Sigmoid colon (tissue), 7 donors: Measurements from ENCODE around the gene ECI1. TPM values are rescaled to one million over a fixed set of nuclear protein-coding genes. Genes with fewer than 3 reads are reported as not detected.

Source experiments
- DNase-seq: peaks from one replicate; pipeline ENCODE4 v3.0.0-alpha.2; 2019
- H3K27ac ChIP-seq, 4 donors: fragments of 200-600 bp; sonication (generic); one replicate each; pipeline ENCODE4 v1.5.1; 2016 to 2019; ENCODE audit warnings: mild to moderate bottlenecking in 1 of 4
- H3K27me3 ChIP-seq, 3 donors: fragments of 200-600 bp; sonication (generic); one replicate each; pipeline ENCODE4 v1.5.1; 2019; ENCODE audit warnings: mild to moderate bottlenecking in 1 of 3
- H3K36me3 ChIP-seq, 4 donors: fragments of 200-600 bp; sonication (generic); one replicate each; pipeline ENCODE4 v1.5.1; 2016 to 2019
- H3K4me1 ChIP-seq, 4 donors: fragments of 200-600 bp; sonication (generic); one replicate each; pipeline ENCODE4 v1.5.1; 2017 to 2019
- H3K4me3 ChIP-seq, 4 donors: fragments of 200-600 bp; sonication (generic); one replicate each; pipeline ENCODE4 v1.5.1; 2017 to 2019; ENCODE audit warnings: mild to moderate bottlenecking in 2 of 4, moderate library complexity in 1 of 4
- H3K9me3 ChIP-seq, 4 donors: fragments of 200-600 bp in 3 of 4; sonication (generic) in 3 of 4; one replicate each; pipeline versions ENCODE4 v1.5.1 to v1.6.1; 2013 to 2019
- CTCF ChIP-seq, 4 experiments: fragments of 450-650 bp in 3 of 4; fragments of 200-600 bp in 1 of 4; IDR thresholded peaks; one replicate each; pipeline ENCODE4 v1.5.1; 2016 to 2019; ENCODE audit warnings: antibody characterized with exemption in 4 of 4, mild to moderate bottlenecking in 3 of 4, moderate library complexity in 2 of 4
- EP300 ChIP-seq, 4 donors: sonication (generic); formaldehyde crosslinking; IDR thresholded peaks; one replicate each; pipeline ENCODE4 v1.6.1; 2017; ENCODE audit warnings: antibody characterized with exemption in 4 of 4
- POLR2A ChIP-seq, 2 donors: fragments of 450-650 bp; IDR thresholded peaks; one replicate each; pipeline ENCODE4 v1.6.1; 2016; ENCODE audit warnings: antibody characterized with exemption in 2 of 2, mild to moderate bottlenecking in 2 of 2, moderate library complexity in 2 of 2
- POLR2AphosphoS5 ChIP-seq, 4 donors: sonication (generic); formaldehyde crosslinking; IDR thresholded peaks; one replicate each; pipeline ENCODE4 v1.6.1; 2017; ENCODE audit warnings: antibody characterized with exemption in 4 of 4
- WGBS, 2 donors: extraction: QIAGEN DNeasy Blood & Tissue Kit; methylation state at CpG; one replicate each; pipeline ENCODE4 v1.1.7; 2013; 5-methylcytosine and 5-hydroxymethylcytosine counted together
- intact Hi-C: fragments of 100-400 bp; cut with DNase I; formaldehyde crosslinking; loops from one replicate; pipeline ENCODE4 v1.15.1; 2023
- polyA plus RNA-seq, 3 donors: library from polyadenylated mRNA; stranded (reverse); fragments of 200-250 nt; gene quantifications; one replicate each; pipeline ENCODE4 v1.2.3, GENCODE V29; 2013
- total RNA-seq, 4 donors: library from RNA; depleted of rRNA; stranded (reverse); fragments of >200 nt; gene quantifications; one replicate each; pipeline ENCODE4 v1.1.0, GENCODE V29; 2016
- donor health status: healthy with polysubstance abuse.
- donor health status: Bipolar disorder and iron deficiency.
- donor health status: healthy.

ECI1 gene
- total and polyA plus RNA-seq, 7 donors = 50.2 to 136 (median 84.8) TPM

GRCh38 chr16:2289282-2289681 is 37.9 kb upstream of the ECI1 start:
- intact Hi-C loops = no loop called here
- peaks cover 0 to 82% (median 6%) of the 10 kb centered on the region in 4 donors for H3K36me3 ChIP-seq
- no peaks in the 10 kb centered on the region for H3K27me3 ChIP-seq

GRCh38 chr16:2288726-2289125 is 37.3 kb upstream of the ECI1 start:
- H3K36me3 ChIP-seq = peaks cover 0 to 87% (median 7%) of the 10 kb centered on the region in 4 donors
- no peak for TF ChIP-seq POLR2AphosphoS5 (IDR thresholded peaks at IDR 0.05)
- no peak for TF ChIP-seq CTCF (IDR thresholded peaks at IDR 0.05)
- no peak for TF ChIP-seq EP300 (IDR thresholded peaks at IDR 0.05)
- TF ChIP-seq POLR2A (IDR thresholded peaks at IDR 0.05) = no peak

More at GRCh38 chr16:2289282-2289681, 37.9 kb upstream of the ECI1 start:
- H3K27ac ChIP-seq = no peak overlapping the region
- no peaks in the 10 kb centered on the region for H3K9me3 ChIP-seq
- 94 to 95% methylated on average over 23 of the region's 23 CpGs for WGBS, 2 donors
- no peaks in the 10 kb centered on the region for H3K4me1 ChIP-seq
- TF ChIP-seq POLR2A (IDR thresholded peaks at IDR 0.05) = no peak
- H3K4me3 ChIP-seq = no peak overlapping the region
- DNase-seq = no peak

GRCh38 chr16:2287916-2288547 is 36.6 kb upstream of the ECI1 start:
- H3K9me3 ChIP-seq = no peaks in the 10 kb centered on the region
- no peaks in the 10 kb centered on the region for H3K27me3 ChIP-seq
- TF ChIP-seq POLR2A (IDR thresholded peaks at IDR 0.05) = no peak
- 86 to 92% methylated on average over 35 of the region's 35 CpGs for WGBS, 2 donors
- H3K36me3 ChIP-seq = peaks cover 0 to 91% (median 7%) of the 10 kb centered on the region in 4 donors
- no peaks in the 10 kb centered on the region for H3K4me1 ChIP-seq
- no peak overlapping the region for H3K27ac ChIP-seq
- H3K4me3 ChIP-seq = no peak overlapping the region
- intact Hi-C loops = no loop called here
- DNase-seq = no peak

More at GRCh38 chr16:2288726-2289125, 37.3 kb upstream of the ECI1 start:
- Histone ChIP-seq H3K9me3 (no peaks in the 10 kb centered on the region), H3K27ac (no peak overlapping the region), H3K4me1 (no peaks in the 10 kb centered on the region), H3K27me3 (no peaks in the 10 kb centered on the region), H3K4me3 (no peak overlapping the region)
- intact Hi-C loops = no loop called here
- WGBS, 2 donors = 62 to 69% methylated on average over 8 of the region's 8 CpGs
- DNase-seq = no peak

DNA sequence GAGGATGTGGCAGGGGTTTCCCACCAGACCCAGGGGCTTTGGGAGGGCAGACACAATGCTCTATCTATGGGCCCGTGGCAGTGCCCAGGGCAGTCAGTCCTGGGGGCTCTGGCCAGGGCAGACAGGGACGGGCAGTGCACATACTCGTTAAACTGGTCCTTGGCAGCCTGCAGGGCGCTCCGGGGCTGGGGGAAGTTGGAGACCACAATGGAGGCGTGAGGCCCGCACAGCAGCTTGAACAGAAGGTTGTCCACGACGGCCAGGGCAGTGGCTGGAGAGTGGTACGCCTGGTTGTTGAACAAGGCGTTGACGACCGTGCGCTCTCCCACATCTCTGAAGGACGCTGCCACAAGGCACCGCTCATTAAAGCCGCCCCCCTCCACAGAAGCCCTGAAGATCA is 35.2 kb upstream of the ECI1 start:
- Histone ChIP-seq H3K4me1 (no peaks in the 10 kb centered on the region), H3K27me3 (no peaks in the 10 kb centered on the region), H3K27ac (no peak overlapping the region), H3K9me3 (no peaks in the 10 kb centered on the region), H3K4me3 (no peak overlapping the region), H3K36me3 (peaks cover 0 to 81% (median 5%) of the 10 kb centered on the region in 4 donors)
- DNase-seq = no peak
- intact Hi-C loops = no loop called here
- 89 to 91% methylated on average over 17 of the region's 17 CpGs for WGBS, 2 donors
- TF ChIP-seq POLR2AphosphoS5 (IDR thresholded peaks at IDR 0.05) (no peak), CTCF (IDR thresholded peaks at IDR 0.05) (no peak), EP300 (IDR thresholded peaks at IDR 0.05) (no peak), POLR2A (IDR thresholded peaks at IDR 0.05) (no peak)

DNA sequence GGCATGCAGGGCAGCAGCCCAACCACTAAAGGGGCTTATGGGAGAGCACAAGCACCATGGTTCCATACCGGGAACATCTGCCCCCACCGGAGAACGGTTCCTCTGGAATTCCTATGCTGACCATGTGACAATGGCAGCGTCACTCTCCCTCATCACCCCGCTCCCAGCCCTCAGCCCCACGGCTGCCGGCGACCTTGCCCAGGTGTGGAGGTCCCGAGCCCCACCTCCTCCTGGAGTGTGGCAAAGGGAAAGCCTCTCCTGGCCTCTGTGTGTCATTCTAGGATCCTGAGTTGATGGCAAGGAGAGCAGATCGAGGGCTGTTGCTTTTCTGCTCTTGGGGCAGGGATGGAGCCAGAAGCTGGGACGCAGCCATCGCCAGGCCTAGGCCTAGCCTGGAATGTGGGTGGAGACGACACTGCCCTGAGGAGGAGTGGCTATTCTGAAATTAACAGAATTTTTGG is 34.4 kb upstream of the ECI1 start:
- intact Hi-C loops = no loop called here
- TF ChIP-seq CTCF (IDR thresholded peaks at IDR 0.05) = no peak
- TF ChIP-seq POLR2A (IDR thresholded peaks at IDR 0.05) = no peak

More for the DNA sequence above, 34.4 kb upstream of the ECI1 start:
- no peak overlapping the region for H3K4me3 ChIP-seq
- peaks cover 0 to 78% (median 3%) of the 10 kb centered on the region in 4 donors for H3K36me3 ChIP-seq
- DNase-seq = no peak
- H3K27ac ChIP-seq = no peak overlapping the region
- no peaks in the 10 kb centered on the region for H3K9me3 ChIP-seq
- no peaks in the 10 kb centered on the region for H3K27me3 ChIP-seq
- WGBS, 2 donors = 86 to 87% methylated on average over 13 of the region's 13 CpGs
- no peaks in the 10 kb centered on the region for H3K4me1 ChIP-seq
